TTC549 (cell line): Measurements from ENCODE around the gene BIRC5.
"Not testable (repeated sequence)": the region's sequence is repeated elsewhere in the genome, so short reads cannot be mapped to it uniquely, and the experiment has no call there.

Experiments
- FAIRE-seq: peaks from 2 replicates; lab custom pipeline; 2012; peaks lifted over from hg19 to GRCh38; lab: Jason Lieb, UNC

Gene BIRC5

GRCh38 chr17:78214016-78214705 lies at the start of gene BIRC5:
TSS of gene BIRC5 (plus strand) at chr17:78214253. CDS start at chr17:78214317, 64 bp downstream.
- no peak for FAIRE-seq

- no peak for FAIRE-seq
Measured at GRCh38 chr17:78164748-78165607, 49.1 kb upstream of the BIRC5 start.

- FAIRE-seq: no peak
Measured at GRCh38 chr17:78166416-78166815, 47.6 kb upstream of the BIRC5 start.

DNA sequence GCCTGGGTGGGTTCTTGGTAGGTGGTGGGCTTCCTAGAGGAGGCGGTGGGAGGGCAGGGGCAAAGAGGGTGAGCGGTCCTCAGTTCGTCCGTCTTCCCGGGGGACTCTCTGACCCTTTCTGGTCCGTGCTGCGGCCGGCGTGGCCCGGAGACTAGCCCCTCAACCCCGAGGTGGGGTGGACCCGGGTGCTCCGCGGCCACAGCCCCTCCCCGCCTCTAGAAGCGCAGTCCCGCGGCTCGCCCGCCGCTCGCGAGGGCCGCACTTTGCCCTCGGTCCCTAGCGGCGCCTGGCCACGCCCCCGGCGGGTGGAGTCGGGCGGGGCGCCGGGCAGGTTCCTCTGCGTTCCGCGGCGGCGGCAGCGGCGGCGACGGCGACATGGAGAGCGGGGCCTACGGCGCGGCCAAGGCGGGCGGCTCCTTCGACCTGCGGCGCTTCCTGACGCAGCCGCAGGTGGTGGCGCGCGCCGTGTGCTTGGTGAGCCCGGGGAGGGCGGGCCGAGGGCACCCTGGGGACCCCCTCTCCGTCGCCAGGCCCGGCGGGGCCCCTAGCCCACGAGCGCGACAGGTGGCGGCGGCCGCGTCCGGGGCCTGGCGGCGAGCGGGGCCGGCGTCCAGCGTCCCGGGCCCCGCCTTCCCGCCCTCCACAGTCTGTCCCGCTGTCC lies 45.7 kb upstream of the BIRC5 start, which contains the start of gene SYNGR2:
Gene SYNGR2 (plus strand): TSS at position 340 of the 661 bp plus-strand sequence. CDS start 36 bp downstream, at position 376.
- FAIRE-seq: no peak

DNA sequence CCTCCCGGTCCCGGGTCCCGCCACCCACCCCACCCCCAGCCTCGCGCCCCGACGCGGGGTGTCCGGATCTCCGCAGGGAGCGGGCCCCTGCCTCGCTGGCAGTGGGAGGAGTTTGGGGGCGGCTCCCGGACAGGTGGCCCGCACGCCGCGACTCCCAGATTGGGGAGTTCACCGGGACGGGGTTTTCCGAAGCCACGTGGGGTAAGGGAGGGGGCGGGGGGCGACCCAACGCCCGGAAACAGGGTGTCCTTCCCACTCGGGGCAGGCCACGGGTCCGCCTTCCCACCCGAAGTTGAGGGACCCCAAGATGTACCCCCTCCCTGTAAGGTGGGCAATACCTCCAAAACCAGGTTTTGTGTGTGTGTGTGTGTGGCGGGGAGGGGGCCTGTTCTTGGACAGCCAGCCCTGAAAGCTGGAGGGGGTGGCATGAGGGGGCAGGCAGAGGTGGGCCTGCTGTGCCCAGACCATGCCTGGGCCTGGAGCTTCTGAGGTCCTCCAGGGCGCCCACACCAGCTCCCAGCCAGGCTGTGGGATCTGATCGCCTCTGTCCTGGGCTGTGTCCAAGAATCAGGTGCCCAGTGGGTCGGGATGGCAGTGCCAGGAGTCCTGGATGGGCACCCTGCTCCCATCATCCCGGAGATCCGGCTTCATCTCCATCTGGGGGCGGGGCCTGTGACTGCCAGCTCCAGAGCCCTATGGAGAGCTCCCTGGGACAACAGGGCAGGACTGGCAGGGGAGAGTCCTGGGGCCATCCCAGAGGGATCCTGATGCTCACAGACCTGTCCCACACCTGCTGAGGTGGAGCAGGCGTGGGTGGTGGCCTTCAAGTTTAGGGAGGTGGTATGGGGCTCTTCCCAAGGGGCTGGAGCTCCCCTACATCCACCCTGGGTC lies 44.9 kb upstream of the BIRC5 start:
- FAIRE-seq: no peak

DNA sequence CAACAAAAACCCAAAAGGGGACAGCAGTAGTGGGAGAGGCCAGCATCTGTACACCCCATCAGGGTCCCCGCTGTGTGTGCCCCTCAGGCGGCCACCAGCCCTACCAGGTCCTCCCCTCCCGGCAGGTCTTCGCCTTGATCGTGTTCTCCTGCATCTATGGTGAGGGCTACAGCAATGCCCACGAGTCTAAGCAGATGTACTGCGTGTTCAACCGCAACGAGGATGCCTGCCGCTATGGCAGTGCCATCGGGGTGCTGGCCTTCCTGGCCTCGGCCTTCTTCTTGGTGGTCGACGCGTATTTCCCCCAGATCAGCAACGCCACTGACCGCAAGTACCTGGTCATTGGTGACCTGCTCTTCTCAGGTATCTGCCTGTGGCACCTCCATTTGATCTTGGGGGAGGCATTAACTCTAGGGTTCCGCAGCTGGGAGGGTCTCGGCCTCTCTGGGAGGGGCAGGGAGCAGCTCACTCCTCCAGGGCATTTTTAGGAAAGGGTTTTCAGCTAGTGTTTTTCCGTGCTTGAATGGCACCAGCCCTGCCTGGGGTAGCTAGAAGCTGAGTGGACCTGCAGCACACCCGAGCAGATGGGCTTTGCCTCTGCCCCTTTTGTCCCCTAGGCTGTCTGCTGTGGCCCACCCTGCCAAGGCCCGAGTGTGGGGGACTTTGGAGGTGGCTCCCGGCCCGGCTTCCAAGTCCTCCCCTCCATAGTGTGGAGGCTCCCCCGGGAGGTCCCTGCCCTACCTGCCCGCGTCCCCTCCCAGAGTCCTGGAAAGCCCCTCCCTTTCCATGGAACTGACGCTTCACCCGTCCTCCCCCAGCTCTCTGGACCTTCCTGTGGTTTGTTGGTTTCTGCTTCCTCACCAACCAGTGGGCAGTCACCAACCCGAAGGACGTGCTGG lies 43.1 kb upstream of the BIRC5 start:
- no peak for FAIRE-seq

- FAIRE-seq: not testable (repeated sequence)
Measured at GRCh38 chr17:78171591-78172248, 42.3 kb upstream of the BIRC5 start.

GRCh38 chr17:78172249-78173051 lies 41.6 kb upstream of the BIRC5 start:
- no peak for FAIRE-seq

GRCh38 chr17:78173097-78173715 lies 40.8 kb upstream of the BIRC5 start:
- no peak for FAIRE-seq

GRCh38 chr17:78174346-78174869 lies 39.6 kb upstream of the BIRC5 start:
- no peak for FAIRE-seq

DNA sequence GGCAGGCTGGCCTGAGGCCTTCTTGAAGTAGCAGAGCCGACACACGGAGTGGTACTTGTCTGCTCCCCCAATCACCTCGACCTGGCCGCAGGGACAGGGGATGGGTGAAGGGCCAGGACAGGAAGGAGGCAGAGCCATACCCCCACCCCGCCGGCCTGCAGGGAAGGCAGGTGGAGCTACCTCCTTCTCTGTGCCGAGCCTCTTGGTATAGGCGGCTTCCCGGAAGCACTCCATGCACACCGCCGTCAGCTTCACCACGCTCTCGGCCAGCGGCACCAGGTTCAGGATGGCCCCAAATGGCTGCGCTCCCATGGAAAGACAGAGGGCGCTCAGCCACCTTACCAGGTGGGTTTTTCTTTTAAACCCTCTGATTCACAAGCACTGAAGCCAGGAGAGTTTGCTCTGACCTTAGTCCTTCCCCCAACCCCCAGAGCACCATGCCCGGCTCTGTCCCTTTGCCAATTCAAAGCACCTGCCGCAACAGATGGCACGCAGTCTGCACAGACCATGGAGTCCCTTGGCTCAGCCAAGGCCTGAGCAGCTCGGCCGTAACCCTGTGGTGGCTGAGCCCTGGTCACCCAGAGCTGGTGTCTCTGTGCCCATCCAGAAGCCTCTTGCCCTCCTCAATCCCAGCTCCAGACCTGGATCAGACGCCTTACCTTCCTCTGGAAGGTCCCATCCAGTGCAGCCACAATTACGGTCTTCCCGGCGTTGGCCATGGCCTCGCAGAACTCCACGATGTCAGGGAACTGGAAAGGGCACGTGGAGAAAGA lies 39.0 kb upstream of the BIRC5 start:
- no peak for FAIRE-seq

DNA sequence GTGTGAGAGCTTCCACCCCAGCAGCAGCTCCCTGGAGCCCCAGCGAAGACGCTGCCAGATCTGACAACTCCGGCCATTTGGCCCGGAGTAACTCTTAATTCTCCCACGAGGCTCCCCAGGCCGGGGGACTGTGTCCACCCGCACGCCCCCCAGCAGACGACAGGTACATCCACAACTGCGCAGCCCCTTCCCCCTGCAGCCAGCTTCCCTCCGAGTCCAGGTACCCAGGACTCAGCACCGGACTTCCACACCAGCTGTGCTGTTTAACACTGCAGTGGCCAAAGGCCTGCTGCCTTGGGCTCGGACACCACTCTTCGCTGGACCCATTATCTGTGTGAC lies 38.4 kb upstream of the BIRC5 start:
- no peak for FAIRE-seq

GRCh38 chr17:78176548-78177025 lies 37.5 kb upstream of the BIRC5 start:
- FAIRE-seq: no peak

DNA sequence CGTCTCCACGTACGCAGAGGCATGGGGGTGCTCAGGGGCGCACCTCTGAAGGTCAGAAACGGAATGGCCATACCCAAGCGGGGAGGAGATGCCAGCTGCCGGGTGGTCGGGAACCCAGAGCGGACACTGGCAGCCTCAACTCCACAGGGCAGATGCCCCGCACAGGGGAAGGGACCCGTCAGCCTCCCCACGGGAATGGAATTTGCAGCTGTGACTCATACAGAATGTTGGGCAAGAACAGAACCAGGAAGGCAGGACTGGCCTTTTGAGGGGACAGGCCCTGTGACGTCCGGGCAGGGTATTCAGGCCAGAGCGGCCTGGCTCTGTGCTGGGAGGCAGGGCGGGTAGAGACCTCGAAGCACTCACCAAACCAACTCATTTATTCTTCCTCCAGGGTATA lies 34.7 kb upstream of the BIRC5 start:
- FAIRE-seq: no peak

DNA sequence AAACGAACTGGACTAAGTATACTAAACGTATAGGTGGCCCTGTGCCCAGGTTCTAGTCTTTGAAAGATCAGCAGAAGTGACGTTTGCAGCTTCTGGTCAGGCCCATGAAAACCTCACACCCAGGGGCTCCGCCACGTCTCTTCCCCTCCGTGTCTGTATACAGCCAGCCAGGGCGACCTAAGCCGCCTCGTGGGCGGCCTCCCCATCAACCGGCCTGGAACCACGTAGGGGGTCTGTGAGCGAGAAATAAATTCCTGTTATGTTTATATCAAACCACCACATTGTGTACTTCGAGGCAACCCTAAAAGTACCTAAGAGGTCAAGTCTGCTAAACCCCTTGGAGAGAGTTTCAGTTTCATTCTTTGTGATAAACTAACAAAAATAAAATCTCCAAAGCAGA lies 34.0 kb upstream of the BIRC5 start:
- no peak for FAIRE-seq

- FAIRE-seq: no peak
Measured at GRCh38 chr17:78180508-78180907, 33.5 kb upstream of the BIRC5 start.

DNA sequence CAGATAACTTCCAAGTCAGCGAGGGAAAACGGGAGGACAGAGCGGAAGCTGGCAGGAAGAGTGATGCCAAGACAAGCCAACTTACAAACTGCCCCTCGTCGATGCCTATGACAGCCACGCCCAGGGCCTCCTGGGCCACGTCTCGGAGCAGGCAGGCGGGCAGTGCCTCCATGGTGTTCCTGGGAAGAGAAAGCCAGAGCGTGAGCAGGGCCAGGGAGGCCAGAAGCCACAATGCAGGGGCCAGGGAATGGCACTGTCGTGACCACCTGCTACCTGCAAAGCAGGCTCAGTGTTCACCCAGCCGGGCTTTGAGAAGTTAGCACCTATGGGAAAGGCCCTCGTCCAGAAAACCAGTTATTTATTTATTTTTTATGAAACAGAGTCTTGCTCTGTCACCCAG lies 31.5 kb upstream of the BIRC5 start:
- FAIRE-seq: no peak

GRCh38 chr17:78183916-78184315 lies 30.1 kb upstream of the BIRC5 start:
- FAIRE-seq: no peak
